Stomach (tissue), 9 donors: ENCODE results near the gene VAMP1. TPM values are rescaled to one million over a fixed set of nuclear protein-coding genes. Genes with fewer than 3 reads are reported as not detected.

ENCODE experiments used
- DNase-seq, 2 donors: peaks; one replicate each; pipeline versions ENCODE4 v3.0.0 to v3.0.0-alpha.2; 2013 to 2019
- H3K27ac ChIP-seq, 5 donors: fragments of 200-600 bp in 4 of 5; sonication (generic) in 4 of 5; one replicate each; pipeline ENCODE4 v1.5.1; 2013 to 2019; ENCODE audit warnings: mild to moderate bottlenecking in 1 of 5, moderate library complexity in 1 of 5
- H3K27me3 ChIP-seq, 3 donors: fragments of 200-600 bp; sonication (generic); one replicate each; pipeline ENCODE4 v1.5.1; 2017 to 2019; ENCODE audit warnings: mixed run types in 1 of 3
- H3K36me3 ChIP-seq, 4 donors: fragments of 200-600 bp; sonication (generic); 1 replicate in 3 of 4; 2 replicates in 1 of 4; pipeline ENCODE4 v1.5.1; 2016 to 2019
- H3K4me1 ChIP-seq, 4 donors: fragments of 200-600 bp; sonication (generic); one replicate each; pipeline ENCODE4 v1.5.1; 2016 to 2019
- H3K4me3 ChIP-seq, 4 donors: fragments of 200-600 bp; sonication (generic) in 3 of 4; one replicate each; pipeline ENCODE4 v1.5.1; 2016 to 2019; ENCODE audit warnings: mild to moderate bottlenecking in 1 of 4
- H3K9me3 ChIP-seq, 4 donors: fragments of 200-600 bp; sonication (generic); one replicate each; pipeline ENCODE4 v1.5.1; 2016 to 2019
- CTCF ChIP-seq, 7 experiments: fragments of 450-650 bp in 4 of 7; fragments of 200-600 bp in 3 of 7; sonication (generic) in 3 of 7; IDR thresholded peaks; one replicate each; pipeline ENCODE4 v1.5.1; 2016 to 2019; ENCODE audit warnings: antibody characterized with exemption in 7 of 7, control low read depth in 2 of 7, mild to moderate bottlenecking in 1 of 7
- EP300 ChIP-seq: sonication (generic); formaldehyde crosslinking; IDR thresholded peaks from one replicate; pipeline ENCODE4 v1.6.1; 2017; ENCODE audit warnings: antibody characterized with exemption
- POLR2A ChIP-seq, 4 donors: fragments of 450-650 bp; IDR thresholded peaks; one replicate each; pipeline ENCODE4 v1.6.1; 2016; ENCODE audit warnings: antibody characterized with exemption in 4 of 4, control low read depth in 2 of 4, mild to moderate bottlenecking in 1 of 4, moderate library complexity in 1 of 4
- POLR2AphosphoS5 ChIP-seq, 3 donors: sonication (generic); formaldehyde crosslinking; IDR thresholded peaks; one replicate each; pipeline ENCODE4 v1.6.1; 2016; ENCODE audit warnings: antibody characterized with exemption in 3 of 3
- WGBS, 5 donors: extraction: QIAGEN DNeasy Blood & Tissue Kit in 3 of 5; methylation state at CpG; one replicate each; pipeline versions ENCODE4 v1.1.5 to v1.1.7; 2013 to 2018; 5-methylcytosine and 5-hydroxymethylcytosine counted together
- intact Hi-C: fragments of 100-400 bp; cut with DNase I; formaldehyde crosslinking; loops from one replicate; pipeline ENCODE4 v1.15.1; 2023; ENCODE audit warnings: low total_unique reads
- polyA plus RNA-seq, 3 donors: library from polyadenylated mRNA; stranded (reverse); fragments of 200-250 nt; gene quantifications; one replicate each; pipeline ENCODE4 v1.2.3, GENCODE V29; 2013
- total RNA-seq, 5 donors: library from RNA; depleted of rRNA; stranded (reverse); fragments of >200 nt; gene quantifications; one replicate each; pipeline versions ENCODE4 v1.1.0 to v1.2.3, GENCODE V29; 2014 to 2016
- donor health status: healthy with polysubstance abuse.
- donor health status: Bipolar disorder and iron deficiency.
- donor health status: healthy.

Gene VAMP1
- total and polyA plus RNA-seq, 8 donors: 1.2 to 16.5 (median 4.8) TPM; not detected in 1

DNA sequence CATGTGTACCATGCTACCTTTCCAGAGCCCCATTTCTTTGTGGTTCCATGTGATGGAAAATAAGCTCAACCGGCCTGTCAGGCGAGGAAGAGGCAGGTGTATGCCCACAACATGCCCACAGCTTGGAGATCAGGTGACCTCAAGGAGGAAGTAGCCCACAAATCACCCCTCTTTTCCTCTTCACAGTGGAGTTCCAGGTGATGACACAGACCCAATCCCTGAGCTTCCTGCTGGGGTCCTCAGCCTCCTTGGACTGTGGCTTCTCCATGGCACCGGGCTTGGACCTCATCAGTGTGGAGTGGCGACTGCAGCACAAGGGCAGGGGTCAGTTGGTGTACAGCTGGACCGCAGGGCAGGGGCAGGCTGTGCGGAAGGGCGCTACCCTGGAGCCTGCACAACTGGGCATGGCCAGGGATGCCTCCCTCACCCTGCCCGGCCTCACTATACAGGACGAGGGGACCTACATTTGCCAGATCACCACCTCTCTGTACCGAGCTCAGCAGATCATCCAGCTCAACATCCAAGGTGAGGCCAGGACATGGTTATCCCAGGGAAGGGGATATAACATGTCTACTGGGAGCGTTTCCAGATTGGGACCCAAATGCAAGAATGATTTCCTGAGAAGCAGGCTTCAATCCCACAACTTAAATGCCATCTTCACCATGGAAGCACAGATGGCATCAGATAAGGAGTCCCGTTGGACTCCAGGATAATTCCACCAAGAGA is 13.1 kb downstream of the VAMP1 start:
- Histone ChIP-seq H3K36me3 (peaks cover 68 to 90% (median 87%) of the 10 kb centered on the region in 4 donors), H3K4me1 (peaks cover 9 to 41% (median 24%) of the 10 kb centered on the region in 4 donors), H3K27ac (no peak overlapping the region), H3K27me3 (no peaks in the 10 kb centered on the region), H3K4me3 (no peak overlapping the region), H3K9me3 (no peaks in the 10 kb centered on the region)
- no peak for DNase-seq
- intact Hi-C loops: no loop called here
- TF ChIP-seq POLR2A (IDR thresholded peaks at IDR 0.05) (no peak), CTCF (IDR thresholded peaks at IDR 0.05) (no peak), EP300 (no peak), POLR2AphosphoS5 (IDR thresholded peaks at IDR 0.05) (no peak)
- WGBS, 5 donors: 86 to 92% (median 89%) methylated on average over 10 to 12 of the region's 12 CpGs

DNA sequence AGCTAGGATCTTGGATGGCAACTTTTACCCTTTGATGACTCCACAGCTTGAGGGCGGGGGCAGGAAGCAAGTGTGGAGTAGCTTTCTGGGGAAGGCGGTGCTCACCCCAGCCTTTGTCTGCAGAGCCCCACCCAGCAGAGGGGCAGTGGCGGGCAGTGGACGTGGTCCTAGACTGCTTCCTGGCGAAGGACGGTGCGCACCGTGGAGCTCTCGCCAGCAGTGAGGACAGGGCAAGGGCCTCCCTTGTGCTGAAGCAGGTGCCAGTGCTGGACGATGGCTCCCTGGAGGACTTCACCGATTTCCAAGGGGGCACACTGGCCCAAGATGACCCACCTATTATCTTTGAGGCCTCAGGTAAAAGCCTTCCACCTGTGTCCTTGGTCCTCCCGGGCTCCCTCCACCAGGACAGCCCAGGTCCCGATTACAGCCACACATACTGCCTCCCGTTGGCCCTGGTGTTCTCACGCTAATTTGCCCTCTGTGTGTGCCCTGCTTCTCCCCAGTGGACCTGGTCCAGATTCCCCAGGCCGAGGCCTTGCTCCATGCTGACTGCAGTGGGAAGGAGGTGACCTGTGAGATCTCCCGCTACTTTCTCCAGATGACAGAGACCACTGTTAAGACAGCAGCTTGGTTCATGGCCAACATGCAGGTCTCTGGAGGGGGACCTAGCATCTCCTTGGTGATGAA is 17.4 kb downstream of the VAMP1 start:
- Histone ChIP-seq H3K4me1 (peaks cover 20 to 49% (median 39%) of the 10 kb centered on the region in 4 donors), H3K36me3 (peaks cover 29 to 49% (median 46%) of the 10 kb centered on the region in 4 donors), H3K4me3 (peak overlapping the region; percentile 62 to 73 (median 66)), H3K9me3 (no peaks in the 10 kb centered on the region), H3K27me3 (no peaks in the 10 kb centered on the region), H3K27ac (peak overlapping the region; percentile 89 to 98 (median 97))
- TF ChIP-seq POLR2AphosphoS5 (IDR thresholded peaks at IDR 0.05): peak in 2 of 3 donors; percentile 45 to 69
- TF ChIP-seq POLR2A (IDR thresholded peaks at IDR 0.05): no peak
- no peak for TF ChIP-seq EP300
- WGBS, 5 donors: 11 to 42% (median 25%) methylated on average over 7 to 17 of the region's 17 CpGs
- intact Hi-C loops: no loop called here
- peak; percentile 52 to 76 for DNase-seq

DNA sequence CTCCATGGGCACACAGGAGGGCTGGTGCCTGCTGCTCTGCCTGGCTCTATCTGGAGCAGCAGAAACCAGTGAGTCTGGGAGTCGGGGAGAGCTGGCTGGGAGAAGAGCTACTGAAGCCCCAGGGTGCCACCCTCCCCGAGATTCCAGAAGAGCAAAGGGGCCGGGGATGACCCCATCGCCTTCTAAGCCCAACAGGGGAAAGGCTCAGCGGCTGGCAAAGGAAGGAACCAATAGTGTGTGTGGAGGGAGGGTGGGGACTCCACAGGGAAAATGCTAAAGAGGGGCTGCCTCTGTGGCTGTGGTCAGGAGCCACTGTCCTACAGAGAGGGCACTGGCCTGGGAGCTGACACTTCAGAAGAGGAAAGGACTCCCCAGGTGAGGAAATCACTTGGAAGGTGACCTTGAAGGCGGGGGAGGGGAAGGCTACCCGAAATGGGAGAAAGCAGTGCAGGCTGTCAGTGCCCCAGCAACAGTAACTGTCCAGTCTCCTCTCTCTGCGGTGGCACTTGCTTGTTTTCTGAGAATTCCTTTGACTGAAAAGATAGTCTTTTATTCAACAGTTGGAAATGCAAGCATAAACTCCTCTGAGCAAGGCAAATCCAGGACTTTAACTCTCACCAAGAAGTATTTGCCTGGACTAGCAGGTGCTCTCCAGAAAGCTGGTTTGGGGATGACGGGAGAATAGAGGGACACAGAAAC is 18.1 kb downstream of the VAMP1 start:
- H3K27me3 ChIP-seq: no peaks in the 10 kb centered on the region
- peak overlapping the region; percentile 62 to 73 (median 66) for H3K4me3 ChIP-seq
- H3K9me3 ChIP-seq: no peaks in the 10 kb centered on the region
- H3K36me3 ChIP-seq: peaks cover 22 to 49% (median 45%) of the 10 kb centered on the region in 4 donors
- TF ChIP-seq CTCF (IDR thresholded peaks at IDR 0.05): no peak
- 2 to 4% (median 4%) methylated on average over 9 of the region's 9 CpGs for WGBS, 5 donors
- H3K4me1 ChIP-seq: peaks cover 20 to 49% (median 39%) of the 10 kb centered on the region in 4 donors
- intact Hi-C loops: no loop called here
- DNase-seq: peak; percentile 50 to 72
- peak overlapping the region; percentile 89 to 98 (median 97) for H3K27ac ChIP-seq

DNA sequence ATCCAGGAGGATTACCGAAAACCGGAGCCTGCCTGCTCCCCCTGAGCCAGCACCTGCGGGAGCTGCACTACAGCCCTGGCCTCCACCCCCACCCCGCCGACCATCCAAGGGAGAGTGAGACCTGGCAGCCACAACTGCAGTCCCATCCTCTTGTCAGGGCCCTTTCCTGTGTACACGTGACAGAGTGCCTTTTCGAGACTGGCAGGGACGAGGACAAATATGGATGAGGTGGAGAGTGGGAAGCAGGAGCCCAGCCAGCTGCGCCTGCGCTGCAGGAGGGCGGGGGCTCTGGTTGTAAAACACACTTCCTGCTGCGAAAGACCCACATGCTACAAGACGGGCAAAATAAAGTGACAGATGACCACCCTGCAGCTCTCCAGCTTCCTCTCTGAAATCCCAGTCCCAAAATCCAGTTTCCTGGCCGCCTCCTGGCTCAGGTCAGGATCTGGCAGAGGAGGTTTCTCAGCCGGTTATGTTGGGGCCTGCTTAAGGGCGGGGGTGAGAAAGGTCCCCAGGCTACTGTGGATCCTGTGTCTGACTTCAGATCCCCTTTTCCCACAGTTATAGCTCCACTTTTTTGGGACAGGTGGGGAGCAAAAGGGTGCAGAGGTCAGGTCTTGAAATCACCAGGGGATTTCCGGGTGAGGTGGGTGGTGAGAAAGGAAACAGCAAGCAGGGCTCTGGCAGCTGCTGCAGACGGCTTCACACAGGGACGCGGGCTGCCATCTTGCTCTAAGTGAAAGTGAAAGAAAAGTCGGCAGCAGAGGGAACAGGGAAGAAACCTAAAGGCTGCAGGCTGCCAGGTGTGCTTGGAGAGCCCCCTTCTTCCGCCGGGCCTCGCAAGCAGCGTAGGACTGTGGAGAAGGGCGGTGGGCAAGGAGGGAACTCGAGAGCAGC is 18.9 kb downstream of the VAMP1 start, which contains the start of gene TAPBPL:
TAPBPL (plus strand) TSS at position 695 of the 897 bp plus-strand sequence. CDS start 207 bp downstream, outside the sequence.
- TF ChIP-seq POLR2AphosphoS5 (IDR thresholded peaks at IDR 0.05) (peak; percentile 58 to 89 (median 77)), POLR2A (IDR thresholded peaks at IDR 0.05) (no peak), EP300 (no peak)
- peak within 1 kb of the TSS; percentile 89 to 98 (median 97) for H3K27ac ChIP-seq
- WGBS, 5 donors: 0 to 2% (median 1%) methylated on average over 25 to 27 of the region's 27 CpGs

More for the DNA sequence above, 18.9 kb downstream of the VAMP1 start, which contains the start of gene TAPBPL:
- H3K4me3 ChIP-seq: peak within 1 kb of the TSS; percentile 62 to 73 (median 66)
- peaks cover 14 to 48% (median 45%) of the 10 kb centered on the region in 4 donors for H3K36me3 ChIP-seq
- DNase-seq: peak; percentile 81 to 95
- intact Hi-C loops: no loop called here
- H3K4me1 ChIP-seq: peaks cover 20 to 49% (median 39%) of the 10 kb centered on the region in 4 donors
- H3K9me3 ChIP-seq: no peaks in the 10 kb centered on the region
- H3K27me3 ChIP-seq: no peaks in the 10 kb centered on the region
